Mammary epithelial cell (primary cell): ENCODE data around the gene CAST.

ENCODE experiments used
- CTCF ChIP-seq, 2 donors: IDR thresholded peaks in 1 of 2; conservative IDR thresholded peaks in 1 of 2; 2 replicates each; pipeline ENCODE4 v1.5.1; 2011 to 2012; ENCODE audit warnings: inconsistent platforms in 2 of 2, low read length in 2 of 2, mild to moderate bottlenecking in 2 of 2, control low read depth in 1 of 2, low read depth in 1 of 2; ENCODE audit not compliant: insufficient read depth in 1 of 2; ENCODE audit errors: extremely low read depth in 1 of 2
- EZH2 ChIP-seq: IDR thresholded peaks from 2 replicates; pipeline ENCODE4 v1.6.1; 2012; ENCODE audit warnings: low read length, inconsistent platforms, borderline replicate concordance

GRCh38 chr5:96822686-96823459 is 160.7 kb downstream of the CAST start:
- TF ChIP-seq EZH2 (no peak), CTCF (conservative IDR thresholded peaks at IDR 0.05 in 1 of 2, IDR thresholded peaks at IDR 0.05 in 1 of 2; ENCODE audit: extremely low read depth in 1 of 2, insufficient read depth in 1 of 2, low read depth in 1 of 2, low read length in 2 of 2) (no peak)
